ENCODE measurements around the gene PRELID2. TPM values are rescaled to one million over a fixed set of nuclear protein-coding genes. Genes with fewer than 3 reads are reported as not detected.
"Not testable (repeated sequence)": the region's sequence is repeated elsewhere in the genome, so short reads cannot be mapped to it uniquely, and the experiment has no call there.

PRELID2 gene
- polyA plus RNA-seq, 5 donors, result 7.8 to 12.7 (median 10.2) TPM

DNA sequence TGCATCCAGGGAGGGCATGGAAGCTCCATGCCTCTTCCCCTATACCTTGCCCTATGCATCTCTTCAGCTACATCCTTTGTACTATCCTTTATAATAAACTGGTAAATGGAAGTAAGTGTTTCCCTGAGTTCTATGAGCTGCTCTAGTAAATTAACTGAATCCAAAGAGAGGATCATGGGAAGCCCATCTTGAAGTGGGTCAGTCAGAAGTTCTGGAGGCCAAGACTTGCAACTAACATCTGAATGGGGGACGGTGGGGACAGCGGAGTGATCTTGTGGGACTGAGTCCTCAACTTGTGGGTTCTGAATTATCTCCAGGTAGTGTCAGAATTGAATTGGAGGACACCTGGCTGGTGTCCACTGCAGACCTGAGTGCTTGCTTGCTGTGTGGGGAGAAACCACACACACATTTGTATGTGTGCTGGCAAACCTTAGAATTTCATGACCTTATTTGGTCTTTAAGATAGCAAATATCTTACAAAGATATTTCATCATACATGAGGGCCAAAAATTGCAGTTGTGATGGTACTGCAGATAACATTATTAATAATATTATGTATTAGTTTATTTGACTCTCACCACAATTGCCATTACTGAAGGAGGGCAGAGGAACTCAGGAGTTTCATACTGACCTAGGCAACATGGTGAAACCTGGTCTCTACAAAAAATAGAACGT is 5.5 kb upstream of the PRELID2 start:
- no peak for DNase-seq

DNA sequence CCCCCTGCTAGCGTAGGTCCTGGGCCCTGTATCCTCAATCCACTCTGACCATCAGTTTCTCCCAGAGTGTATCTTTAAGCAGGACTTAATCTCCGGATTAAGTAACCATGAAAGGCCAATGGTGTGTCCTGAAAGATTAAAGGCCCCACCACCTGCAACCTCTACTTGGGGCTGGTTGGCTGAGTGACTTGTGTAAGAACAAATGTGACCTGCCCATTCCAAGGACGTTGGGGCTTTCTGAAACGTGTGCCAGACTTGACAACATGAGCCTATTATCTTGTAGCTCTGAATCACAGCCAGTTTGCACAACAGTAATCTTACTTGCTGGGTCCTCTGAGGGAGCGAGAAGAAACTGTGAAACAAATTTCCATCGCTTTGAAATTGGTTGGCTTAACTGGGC is 3.1 kb upstream of the PRELID2 start:
- no peak for DNase-seq

DNA sequence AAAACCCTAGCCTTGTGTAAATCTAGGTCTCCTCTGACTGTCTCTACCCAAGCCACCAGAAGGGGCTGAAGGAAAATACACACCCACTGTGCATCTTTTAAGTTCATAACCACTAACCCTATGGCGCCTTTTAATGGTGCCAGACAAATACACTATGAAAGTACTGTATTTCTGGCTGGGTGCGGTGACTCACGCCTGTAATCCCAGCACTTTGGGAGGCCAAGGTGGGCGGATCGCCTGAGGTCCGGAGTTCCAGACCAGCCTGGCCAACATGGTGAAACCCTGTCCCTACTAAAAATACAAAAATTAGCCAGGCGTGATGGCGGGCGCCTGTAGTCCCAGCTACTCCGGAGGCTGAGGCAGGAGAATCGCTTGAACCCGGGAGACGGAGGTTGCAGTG is 1.1 kb upstream of the PRELID2 start:
- not testable (repeated sequence) for DNase-seq

DNA sequence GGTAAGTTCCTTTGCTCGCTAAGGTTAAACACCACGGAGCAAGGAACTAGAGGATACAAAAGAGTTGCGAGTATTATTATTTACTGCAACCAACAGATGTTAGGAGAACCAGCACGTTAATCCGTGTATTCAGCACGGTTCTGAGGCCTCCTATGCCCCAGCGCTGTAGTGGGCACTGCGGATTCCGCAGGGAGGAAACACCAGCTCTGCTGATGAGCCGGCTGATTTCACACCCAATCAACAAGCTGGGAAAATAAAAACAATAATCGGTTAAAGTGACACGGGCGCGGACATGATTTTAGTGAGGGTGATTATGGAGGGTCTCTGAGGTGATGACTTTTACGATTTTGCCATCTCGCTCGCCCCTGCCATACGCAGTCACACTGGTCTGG is 702 bp upstream of the PRELID2 start:
- DNase-seq, result no peak

DNA sequence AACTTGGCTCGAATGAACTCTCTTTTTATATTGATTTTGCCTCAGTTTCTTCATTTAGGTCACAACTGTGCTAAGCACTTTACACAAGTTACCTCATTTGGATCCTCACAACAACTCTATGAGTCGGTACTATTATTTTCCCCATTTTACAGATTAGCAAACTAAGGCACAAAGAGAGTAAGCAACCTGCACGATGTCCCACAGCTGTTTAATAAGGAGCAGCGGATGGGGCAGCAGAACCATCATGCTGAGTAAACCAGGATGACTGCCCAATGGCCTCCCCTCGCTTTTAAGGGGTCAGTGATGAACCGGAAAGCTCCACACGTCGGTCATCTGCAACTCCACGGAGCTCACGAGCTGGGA is 607 bp downstream of the PRELID2 start:
- DNase-seq, result peak in 1 of 2 donors; percentile 20

DNA sequence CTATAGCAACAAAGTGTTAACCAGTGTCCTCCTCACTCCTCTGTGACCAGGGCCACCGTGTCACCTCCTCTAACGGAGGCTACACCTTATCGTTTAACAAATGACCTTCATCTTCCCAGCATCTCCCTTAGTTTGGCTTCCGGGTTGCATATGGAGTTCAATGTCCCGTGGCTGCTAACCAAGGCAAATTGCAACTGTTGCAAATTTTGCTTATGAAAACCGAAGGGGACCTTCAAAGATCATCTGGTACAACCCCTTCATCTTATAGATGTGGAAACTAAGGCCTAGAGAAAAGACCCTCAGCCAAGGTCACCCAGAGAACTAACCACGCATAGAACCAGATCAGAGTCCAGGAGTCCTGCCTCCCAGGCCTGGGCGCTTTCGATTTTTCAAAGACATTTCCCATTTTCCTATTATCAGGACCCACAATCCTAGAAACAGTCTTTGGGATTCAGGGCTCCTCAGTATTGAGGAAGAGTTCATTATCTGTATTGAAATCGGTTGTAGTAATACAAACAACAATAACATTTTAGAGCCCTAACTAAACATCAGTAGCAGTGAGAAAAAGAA is 1.4 kb downstream of the PRELID2 start:
- DNase-seq, result no peak

DNA sequence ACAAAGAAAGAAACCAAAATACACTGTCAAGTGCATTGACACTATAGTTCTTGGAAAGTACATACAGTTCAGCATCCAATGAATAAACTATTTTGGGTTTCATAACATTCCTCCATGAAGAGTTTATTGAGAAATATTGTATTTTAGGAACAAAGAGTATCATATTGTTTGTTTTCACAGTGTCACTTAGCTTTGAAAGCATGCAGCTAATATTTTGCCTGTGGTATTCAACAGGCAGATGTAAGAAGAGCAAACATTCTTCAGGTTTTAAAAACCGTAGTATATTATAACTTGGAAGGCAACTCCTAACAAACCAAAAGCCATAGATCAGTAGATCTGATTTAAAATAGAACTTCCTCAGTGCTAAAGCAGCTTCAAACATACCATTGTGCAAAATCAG is 4.5 kb downstream of the PRELID2 start:
- DNase-seq, result no peak

DNA sequence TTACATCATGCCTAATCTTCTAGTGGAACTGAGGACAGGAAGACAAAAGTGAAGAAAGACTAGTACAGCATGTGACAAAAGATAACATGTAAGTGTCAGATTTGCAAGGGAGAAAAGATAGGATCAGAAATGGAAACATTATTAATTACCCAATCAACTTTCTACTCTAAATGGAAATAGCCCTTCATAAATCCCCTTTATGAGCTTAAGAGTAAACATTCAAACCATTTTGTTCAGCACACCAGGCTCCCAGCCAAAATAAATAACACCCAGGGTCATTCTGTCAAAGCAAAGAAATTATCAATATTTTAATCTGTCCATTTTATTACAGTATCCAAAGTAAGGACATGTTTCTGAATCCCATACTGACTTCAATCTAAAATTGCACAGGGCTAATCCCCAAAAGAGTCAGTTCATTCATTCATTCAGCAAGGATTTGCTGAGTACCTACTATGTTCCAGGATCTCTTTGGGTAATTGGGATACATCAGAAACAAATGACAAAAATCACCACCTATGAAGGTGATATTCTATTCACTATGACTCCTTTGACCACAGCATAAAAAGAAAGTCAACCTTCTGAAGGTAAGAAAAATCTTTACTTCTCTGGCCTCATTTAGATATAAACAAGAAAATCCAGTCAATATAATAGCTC is 5.3 kb downstream of the PRELID2 start:
- DNase-seq, result no peak

DNA sequence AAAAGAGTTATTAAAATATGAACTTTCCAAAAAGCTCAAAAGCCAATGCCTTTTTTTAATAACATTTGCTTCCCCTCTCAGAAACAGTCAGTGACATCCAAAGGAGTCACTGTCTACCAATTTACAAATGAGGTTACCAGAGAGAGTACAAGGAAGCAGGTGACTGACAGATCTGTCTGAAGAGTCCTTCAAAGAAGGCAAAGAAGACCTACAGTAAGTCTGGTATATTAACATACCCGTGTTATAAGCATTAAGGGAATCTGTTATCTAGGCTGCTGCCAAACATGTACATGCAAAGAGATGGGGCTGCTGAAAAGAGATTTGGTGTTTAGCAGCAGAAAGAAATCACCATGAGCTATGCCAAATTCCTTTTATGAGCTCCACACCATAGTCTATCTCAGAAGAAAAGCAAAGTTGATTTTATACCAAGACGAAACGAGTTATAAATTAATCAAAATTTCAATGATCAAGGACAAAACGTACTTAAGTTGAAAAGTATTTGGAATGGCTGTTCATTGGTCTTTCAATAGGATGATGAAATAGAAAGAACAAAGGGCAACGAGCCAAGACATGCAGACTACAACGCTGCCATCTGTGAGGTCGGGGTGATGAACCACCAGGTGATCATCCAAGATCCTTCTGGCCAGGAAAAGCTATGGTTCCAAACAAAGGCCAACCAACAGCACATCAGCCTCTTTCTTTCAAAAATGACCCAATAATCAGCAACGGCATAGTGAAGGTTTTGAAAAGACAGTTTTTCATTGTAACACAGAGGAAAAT is 8.1 kb downstream of the PRELID2 start:
- DNase-seq, result no peak

DNA sequence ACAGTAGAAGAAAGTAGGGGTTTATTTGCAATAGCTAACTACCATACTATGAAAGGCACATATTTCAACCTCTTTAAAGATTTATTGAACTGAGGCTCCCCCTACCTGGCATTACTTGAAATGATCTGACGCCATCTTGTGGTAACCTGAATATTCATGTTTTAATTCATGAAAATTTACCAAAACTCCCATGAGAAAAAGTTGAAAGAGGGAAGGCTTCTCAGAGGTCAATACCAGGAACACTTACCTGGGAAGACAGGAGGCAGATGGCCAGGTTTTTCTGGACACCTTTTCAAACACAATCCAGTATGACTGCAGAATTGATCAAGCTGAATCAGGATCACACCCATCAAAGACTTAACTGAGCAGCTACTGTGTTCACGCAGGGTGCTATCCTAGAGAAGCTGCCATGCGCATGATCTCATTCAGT is 9.4 kb downstream of the PRELID2 start:
- no peak for DNase-seq

DNA sequence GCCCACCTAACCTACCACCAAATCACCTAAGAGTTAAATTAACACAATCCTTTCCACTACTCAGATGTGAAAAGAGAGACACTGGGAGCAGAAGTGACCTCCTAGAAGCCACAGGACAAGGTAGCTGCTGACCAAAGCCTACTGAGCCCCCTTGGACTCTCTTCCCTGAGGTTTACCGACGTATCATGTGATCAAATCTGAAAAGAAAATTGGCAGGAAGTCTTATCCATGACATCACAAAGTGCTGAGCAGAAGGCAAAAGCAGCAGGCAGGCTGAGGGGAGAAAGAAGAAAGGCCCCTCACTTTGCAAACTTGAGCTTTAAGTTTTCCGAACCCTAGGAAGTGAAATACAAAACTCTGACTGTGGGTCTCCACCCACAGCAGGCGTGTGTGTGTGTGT is 11.1 kb downstream of the PRELID2 start:
- no peak for DNase-seq

DNA sequence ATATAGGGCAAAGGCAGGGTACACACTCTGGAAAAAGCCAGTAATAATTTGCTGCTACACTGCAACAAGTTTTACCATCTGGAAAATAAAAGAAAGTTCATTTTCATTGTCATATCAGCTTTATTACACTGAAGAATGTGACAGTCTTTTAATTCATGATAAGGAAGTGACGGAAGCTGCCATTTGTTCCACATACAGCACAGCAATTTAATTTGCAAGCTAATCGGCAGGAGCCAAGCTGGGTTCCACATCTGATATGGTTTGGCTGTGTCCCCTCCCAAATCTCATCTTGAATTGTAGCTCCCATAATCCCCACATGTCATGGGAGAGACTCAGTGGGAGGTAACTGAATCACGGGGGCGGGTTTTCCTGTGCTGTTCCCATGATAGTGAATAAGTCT is 16.5 kb downstream of the PRELID2 start:
- DNase-seq, result no peak

DNA sequence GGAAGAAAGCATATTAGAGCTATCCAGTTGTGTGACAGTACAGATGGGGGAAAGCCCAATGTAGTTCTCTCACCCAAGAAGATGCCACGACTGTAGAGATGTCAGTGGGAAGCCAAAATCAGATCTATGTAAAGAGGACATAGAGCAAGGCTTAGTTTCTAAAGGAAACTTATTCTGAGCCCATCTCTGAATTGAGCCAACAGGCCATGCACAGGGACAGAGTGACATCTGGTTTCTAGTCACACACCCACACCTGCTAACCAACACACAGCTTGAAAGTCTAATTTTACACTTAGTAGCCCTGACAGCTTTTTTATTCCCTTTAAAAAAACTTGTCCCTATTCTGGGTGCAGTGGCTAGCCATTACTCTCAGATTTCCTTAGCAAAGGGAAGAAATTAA is 22.3 kb downstream of the PRELID2 start:
- no peak for DNase-seq

DNA sequence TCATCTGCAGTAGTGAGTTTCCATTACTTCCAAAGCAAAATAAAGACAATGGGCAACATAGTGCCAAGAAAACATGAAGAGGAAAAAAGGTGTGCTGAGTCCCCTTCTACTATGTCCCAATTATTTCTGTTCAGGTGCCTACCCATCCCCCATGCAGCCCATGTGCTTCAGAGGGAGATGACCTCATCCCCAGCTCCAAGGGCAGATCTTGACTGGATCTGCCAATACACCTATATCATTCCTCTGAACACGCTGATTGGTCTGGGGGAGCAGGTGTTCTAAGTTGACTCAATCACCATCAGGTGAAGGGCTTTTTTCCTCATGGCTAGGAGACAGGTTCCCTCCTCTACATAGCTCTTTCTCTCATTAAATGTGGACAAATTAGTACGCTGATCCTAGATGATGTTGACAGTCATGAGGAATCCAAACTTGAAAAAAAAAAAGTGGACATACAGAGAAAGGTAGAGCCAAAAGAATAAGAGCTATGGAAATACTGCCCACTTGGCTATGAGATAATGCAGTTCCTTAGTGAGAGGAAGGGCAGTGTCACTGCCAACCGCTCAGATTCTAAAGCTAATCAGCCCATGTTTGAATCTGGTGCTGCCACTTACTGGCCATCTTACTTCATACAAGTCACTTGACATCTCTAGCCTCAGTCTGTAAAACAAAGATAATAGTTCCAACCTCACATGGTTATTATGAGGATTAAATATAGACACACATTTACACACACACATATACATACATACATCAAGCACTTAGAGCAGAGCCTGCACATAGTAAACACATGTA is 23.1 kb downstream of the PRELID2 start:
- DNase-seq, result no peak

DNA sequence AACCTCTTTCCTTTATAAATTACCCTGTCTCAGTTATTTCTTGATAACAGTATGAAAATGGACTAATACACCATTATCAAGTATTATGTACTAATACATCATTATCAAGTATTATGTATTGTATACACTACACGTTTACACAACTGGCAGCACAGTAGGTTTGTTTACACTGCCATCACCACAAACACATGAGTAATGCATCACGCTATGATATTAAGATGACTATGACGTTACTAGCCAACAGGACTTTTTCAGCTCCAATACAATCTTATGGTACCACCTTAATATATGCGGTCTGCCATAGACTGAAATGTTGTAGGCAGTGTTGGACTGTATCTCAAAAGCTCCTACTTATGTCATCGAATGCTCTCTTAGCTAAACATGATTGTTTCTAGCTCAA is 28.2 kb downstream of the PRELID2 start:
- DNase-seq, result no peak

DNA sequence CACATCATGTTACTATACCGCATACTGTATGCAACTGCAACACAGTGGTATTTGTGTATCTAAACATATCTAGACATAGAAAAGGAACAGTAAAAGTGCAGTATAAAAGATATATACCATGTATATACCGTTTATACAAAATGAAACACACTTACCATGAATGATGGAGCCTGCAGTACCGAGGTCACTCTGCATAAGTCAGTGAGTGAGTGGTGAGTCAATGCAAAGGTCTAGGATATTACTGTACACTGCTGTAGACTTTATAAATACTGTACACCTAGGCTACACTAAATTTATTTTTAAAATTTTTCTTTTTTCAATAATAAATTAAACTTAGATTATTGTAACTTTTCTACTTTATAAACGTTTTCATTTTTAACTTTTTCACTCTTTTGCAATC is 29.3 kb downstream of the PRELID2 start:
- DNase-seq, result no peak

DNA sequence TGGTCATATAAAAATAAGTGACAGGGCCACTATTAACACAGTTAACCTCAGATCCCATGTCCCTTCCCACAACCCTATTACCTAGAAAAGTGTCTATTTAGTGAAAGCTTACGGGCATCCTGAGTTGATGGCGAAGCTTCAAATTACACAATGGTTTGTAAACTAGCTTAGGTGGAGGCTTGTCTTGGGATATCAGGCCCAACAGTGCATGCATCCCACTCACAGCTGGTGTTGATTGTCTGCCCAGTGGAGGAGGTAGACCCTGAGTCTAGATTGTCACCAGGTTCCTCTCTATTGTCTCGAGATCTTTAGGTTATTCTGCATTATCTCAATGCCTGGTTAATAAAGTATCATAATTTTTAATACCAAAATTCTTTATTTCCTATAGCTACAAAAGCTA is 30.4 kb downstream of the PRELID2 start:
- no peak for DNase-seq

DNA sequence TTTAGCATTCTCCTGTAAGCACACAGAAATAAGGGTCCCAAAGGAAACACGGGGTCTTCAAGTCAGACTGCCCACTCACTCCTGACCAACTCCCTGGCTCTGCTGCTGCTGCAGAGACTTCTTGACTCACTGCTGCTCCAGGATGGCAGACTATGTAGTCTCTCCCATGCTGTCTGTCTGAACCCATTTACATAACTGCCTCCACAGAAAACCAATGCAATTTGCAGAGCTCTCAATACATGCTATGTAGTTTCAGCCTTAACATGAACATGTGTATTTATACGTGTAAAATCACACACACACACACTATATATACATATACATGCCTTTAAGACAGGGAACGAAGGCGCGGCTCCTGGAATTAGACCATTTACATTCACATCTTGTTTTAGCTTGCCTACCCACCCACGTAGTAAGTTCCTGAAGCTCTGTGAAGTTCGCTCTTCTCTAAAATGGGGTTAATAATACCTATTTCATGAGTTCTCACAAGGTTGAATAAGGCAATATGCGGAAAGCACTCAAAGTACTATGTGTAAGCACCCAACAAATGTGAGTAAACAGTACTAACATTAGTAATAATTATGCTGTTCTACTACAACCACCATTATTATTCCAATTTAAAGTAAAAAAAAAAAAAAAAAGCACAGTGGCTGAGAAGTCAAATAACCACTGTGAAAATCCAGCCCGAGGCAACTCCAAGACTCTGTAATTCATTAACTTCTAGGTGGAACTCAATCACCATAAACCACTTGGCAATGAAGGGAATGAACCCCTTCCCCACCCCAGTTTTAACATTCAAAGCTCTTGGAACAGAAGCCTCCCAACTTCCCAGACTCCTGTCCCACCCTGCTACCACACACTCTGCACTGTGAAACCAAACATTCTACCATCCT is 31.8 kb downstream of the PRELID2 start:
- no peak for DNase-seq

DNA sequence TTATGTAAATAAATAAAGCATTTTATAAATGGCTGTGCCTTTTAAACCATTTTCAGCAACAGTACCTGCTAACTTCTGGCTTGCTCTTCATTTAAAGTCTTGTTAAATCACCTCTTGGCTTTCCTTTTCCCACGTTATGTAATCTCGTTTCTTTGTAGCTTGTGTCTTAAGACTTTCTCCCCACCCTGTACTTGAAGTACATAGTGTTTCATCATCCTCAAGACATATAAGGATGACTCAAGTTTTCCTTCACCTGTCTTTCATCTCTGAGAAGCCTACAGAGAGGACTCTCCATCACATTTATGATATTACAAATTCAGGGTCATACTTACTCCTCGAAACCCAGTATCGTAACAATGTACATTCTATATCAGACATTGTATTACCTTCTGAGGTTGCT is 33.9 kb downstream of the PRELID2 start:
- no peak for DNase-seq

DNA sequence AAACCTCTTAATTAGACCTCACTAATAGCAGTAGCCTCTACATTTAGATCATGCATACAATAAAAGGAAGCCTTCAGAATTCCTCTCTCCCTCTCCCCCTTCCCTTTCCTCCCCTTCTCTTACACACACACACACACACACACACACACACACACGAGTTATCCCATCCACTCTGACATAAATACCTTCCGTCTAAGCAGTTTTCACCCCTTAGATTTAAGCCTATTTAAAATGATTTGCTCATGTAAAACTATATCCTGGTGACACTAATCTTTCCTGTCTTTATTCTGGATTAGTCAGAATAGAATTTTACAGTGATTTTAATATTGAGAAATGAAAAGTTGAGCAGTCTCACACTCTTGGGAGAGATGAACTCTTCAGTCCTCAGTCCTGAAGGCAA is 35.0 kb downstream of the PRELID2 start:
- DNase-seq, result no peak

DNA sequence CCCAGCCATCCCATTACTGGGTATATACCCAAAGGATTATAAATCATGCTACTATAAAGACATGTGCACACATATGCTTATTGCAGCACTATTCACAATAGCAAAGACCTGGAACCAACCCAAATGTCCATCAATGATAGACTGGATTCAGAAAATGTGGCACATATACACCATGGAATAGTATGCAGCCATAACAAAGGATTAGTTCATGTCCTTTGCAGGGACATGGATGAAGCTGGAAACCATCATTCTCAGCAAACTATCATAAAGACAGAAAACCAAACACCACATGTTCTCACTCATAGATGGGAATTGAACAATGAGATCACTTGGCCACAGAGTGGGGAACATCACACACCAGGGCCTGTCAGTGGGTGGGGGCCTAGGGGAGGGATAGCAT is 36.6 kb downstream of the PRELID2 start:
- DNase-seq, result not testable (repeated sequence)

Data from right lung (tissue), 5 donors.